Left lung (tissue), 10 donors: ENCODE data around the gene SELENOF. TPM values are rescaled to one million over a fixed set of nuclear protein-coding genes. Genes with fewer than 3 reads are reported as not detected.

Source experiments
- ATAC-seq: fragments of 200-7000 bp; cut with Tn5 transposase; one replicate; pipeline ENCODE4 v1.9.1; 2020; ENCODE audit warnings: moderate library complexity
- DNase-seq, 4 donors: peaks; one replicate each; pipeline ENCODE4 v3.0.0-alpha.2; 2013 to 2020
- H3K27ac ChIP-seq, 2 donors: fragments of 200-600 bp; sonication (generic) in 1 of 2; one replicate each; pipeline versions ENCODE4 v1.5.0 to v1.8.0; 2020 to 2021
- H3K27me3 ChIP-seq, 2 donors: fragments of 200-600 bp; sonication (generic) in 1 of 2; one replicate each; pipeline versions ENCODE4 v1.5.0 to v1.8.0; 2020 to 2021
- H3K36me3 ChIP-seq, 2 donors: fragments of 200-600 bp; sonication (generic) in 1 of 2; one replicate each; pipeline versions ENCODE4 v1.5.0 to v1.8.0; 2020 to 2021
- H3K4me1 ChIP-seq, 2 donors: fragments of 200-600 bp; one replicate each; pipeline ENCODE4 v1.8.0; 2021
- H3K4me3 ChIP-seq, 2 donors: fragments of 200-600 bp; sonication (generic) in 1 of 2; one replicate each; pipeline versions ENCODE4 v1.5.0 to v1.8.0; 2020 to 2021; ENCODE audit warnings: mild to moderate bottlenecking in 1 of 2
- H3K9me3 ChIP-seq, 2 donors: fragments of 200-600 bp; sonication (generic) in 1 of 2; one replicate each; pipeline versions ENCODE4 v1.5.0 to v1.8.0; 2020 to 2021
- intact Hi-C, 2 donors: fragments of 100-400 bp; cut with DNase I; formaldehyde crosslinking; loops; one replicate each; pipeline versions ENCODE4 v1.11.2 to v1.14.2; 2022
- polyA plus RNA-seq, 6 donors: library from polyadenylated mRNA; unstranded; fragments of 120-200 nt; gene quantifications; one replicate each; pipeline ENCODE4 v1.2.1, GENCODE V29; 2013; ENCODE audit not compliant: insufficient read length in 6 of 6
- total RNA-seq, 2 donors: library from RNA; stranded (reverse); fragmentation: NEBNext Ultra II Directional; extraction: Animal tissue kit (Norgen Biotek cat#: 25700); gene quantifications; one replicate each; pipeline ENCODE4 v1.2.1, GENCODE V29; 2021
- TF ChIP-seq, protein P1 (sequence below), 2 donors: fragments of 200-600 bp; sonication (generic) in 1 of 2; IDR thresholded peaks; one replicate each; pipeline versions ENCODE4 v1.5.0 to v1.8.0; 2021; ENCODE audit warnings: antibody characterized with exemption in 2 of 2
- donor health status: DM: no; HTN: yes; CAD: no.
- donor health status: DM: no; HTN: no; CAD: no.

SELENOF gene
- total and polyA plus RNA-seq, 8 donors: 217 to 302 (median 270) TPM

DNA sequence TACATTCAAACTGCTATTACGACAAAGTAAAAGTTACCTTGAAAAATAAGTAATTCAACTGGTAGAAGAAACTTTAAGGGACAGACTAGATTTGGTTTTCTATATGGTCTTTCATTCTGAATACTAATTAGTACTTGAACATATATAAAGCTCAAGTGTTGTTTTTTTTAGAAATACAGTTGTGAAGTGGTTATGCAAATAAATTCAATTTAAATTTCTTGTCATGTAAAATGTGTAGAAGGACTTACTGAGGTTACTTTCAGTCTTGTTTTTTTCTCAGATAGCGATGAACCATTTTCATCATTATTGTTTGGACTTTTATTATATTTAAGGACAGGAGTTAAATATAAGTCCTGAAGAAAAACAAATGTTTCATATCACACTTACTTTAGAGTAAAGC is 24.9 kb upstream of the SELENOF start:
- H3K27ac ChIP-seq: no peak overlapping the region

DNA sequence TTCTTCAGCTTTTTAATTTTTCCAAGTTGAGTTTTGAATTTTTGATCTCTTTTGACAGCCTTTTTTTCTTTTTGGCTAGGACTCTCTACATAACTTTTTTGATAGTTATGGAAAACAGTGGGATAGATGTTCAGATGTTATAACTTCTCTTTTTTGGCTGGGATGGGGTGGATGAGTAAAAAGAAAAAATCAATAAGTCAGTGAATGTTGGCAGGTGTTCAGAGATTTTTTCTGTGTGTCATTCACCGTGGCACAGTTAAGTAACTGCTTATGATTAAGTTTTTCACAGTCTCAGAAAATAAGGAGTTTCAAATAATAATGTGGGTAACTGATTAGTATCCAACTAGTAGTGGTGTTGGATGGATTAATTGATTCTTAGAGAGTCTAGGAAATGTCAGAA is 24.5 kb upstream of the SELENOF start:
- Histone ChIP-seq H3K9me3 (no peaks in the 10 kb centered on the region), H3K27ac (no peak overlapping the region), H3K4me3 (no peak overlapping the region), H3K36me3 (no peaks in the 10 kb centered on the region), H3K4me1 (no peaks in the 10 kb centered on the region), H3K27me3 (no peaks in the 10 kb centered on the region)
- no peak for ATAC-seq
- TF ChIP-seq, protein P1, sequence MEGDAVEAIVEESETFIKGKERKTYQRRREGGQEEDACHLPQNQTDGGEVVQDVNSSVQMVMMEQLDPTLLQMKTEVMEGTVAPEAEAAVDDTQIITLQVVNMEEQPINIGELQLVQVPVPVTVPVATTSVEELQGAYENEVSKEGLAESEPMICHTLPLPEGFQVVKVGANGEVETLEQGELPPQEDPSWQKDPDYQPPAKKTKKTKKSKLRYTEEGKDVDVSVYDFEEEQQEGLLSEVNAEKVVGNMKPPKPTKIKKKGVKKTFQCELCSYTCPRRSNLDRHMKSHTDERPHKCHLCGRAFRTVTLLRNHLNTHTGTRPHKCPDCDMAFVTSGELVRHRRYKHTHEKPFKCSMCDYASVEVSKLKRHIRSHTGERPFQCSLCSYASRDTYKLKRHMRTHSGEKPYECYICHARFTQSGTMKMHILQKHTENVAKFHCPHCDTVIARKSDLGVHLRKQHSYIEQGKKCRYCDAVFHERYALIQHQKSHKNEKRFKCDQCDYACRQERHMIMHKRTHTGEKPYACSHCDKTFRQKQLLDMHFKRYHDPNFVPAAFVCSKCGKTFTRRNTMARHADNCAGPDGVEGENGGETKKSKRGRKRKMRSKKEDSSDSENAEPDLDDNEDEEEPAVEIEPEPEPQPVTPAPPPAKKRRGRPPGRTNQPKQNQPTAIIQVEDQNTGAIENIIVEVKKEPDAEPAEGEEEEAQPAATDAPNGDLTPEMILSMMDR (IDR thresholded peaks at IDR 0.05): no peak
- no peak for DNase-seq
- intact Hi-C loops: no loop called here

More for the DNA sequence above, 24.9 kb upstream of the SELENOF start:
- DNase-seq (no peak), ATAC-seq (no peak)
- Histone ChIP-seq H3K27me3 (no peaks in the 10 kb centered on the region), H3K36me3 (no peaks in the 10 kb centered on the region), H3K4me3 (no peak overlapping the region), H3K9me3 (no peaks in the 10 kb centered on the region), H3K4me1 (no peaks in the 10 kb centered on the region)
- TF ChIP-seq, protein P1 (IDR thresholded peaks at IDR 0.05): no peak
- intact Hi-C loops: no loop called here

DNA sequence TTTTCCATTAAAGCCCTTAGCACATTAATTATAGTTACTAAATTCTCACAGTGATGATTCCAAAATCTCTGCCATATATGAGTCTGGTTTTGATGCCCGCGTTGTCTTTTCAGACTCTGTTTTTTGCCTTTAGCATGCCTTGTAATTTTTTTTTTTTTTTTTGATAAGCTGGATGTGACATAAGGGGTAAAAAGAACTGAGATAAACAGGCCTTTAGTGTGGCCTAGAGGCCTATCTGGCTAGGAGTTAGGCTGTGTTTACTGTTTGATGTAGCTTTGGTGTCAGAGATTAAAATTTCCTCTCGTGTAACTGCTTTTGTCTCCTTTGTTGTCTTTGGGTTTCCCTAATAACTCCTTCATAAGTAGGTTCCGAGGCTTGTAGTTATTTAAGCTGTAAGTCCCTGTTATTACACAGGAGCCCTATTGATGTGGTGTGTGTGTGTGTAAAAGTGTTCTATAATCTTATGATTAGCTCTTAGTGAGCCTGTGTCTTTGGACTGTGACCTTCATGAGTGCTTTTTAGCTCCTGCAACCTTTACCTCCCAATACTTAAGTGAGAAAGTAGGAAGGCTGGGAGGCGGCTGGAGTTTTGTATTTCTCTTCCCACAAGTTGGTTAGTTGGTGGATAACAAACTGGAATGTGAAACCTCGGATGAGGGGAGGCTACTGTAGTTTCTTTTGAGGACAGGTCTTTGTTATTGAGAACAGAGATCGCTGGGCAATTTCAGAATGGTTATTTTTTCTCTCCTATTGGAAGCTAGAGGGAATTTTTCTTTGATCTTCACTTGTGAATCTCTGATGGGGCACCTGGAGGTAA is 19.8 kb upstream of the SELENOF start:
- H3K4me1 ChIP-seq: no peaks in the 10 kb centered on the region
- ATAC-seq (no peak), DNase-seq (no peak)
- no peak overlapping the region for H3K4me3 ChIP-seq
- no peaks in the 10 kb centered on the region for H3K27me3 ChIP-seq
- no peak overlapping the region for H3K27ac ChIP-seq
- TF ChIP-seq, protein P1 (IDR thresholded peaks at IDR 0.05): no peak
- no peaks in the 10 kb centered on the region for H3K36me3 ChIP-seq
- H3K9me3 ChIP-seq: no peaks in the 10 kb centered on the region
- intact Hi-C loops: no loop called here

- no peak overlapping the region for H3K4me3 ChIP-seq
- H3K27ac ChIP-seq: no peak overlapping the region
- DNase-seq: no peak
- no peaks in the 10 kb centered on the region for H3K4me1 ChIP-seq
- intact Hi-C loops: no loop called here
- no peaks in the 10 kb centered on the region for H3K9me3 ChIP-seq
- H3K36me3 ChIP-seq: no peaks in the 10 kb centered on the region
- H3K27me3 ChIP-seq: no peaks in the 10 kb centered on the region
- TF ChIP-seq, protein P1 (IDR thresholded peaks at IDR 0.05): no peak
- ATAC-seq: no peak
These were observed 19.1 kb upstream of the SELENOF start for GRCh38 chr1:86933051-86933450.

DNA sequence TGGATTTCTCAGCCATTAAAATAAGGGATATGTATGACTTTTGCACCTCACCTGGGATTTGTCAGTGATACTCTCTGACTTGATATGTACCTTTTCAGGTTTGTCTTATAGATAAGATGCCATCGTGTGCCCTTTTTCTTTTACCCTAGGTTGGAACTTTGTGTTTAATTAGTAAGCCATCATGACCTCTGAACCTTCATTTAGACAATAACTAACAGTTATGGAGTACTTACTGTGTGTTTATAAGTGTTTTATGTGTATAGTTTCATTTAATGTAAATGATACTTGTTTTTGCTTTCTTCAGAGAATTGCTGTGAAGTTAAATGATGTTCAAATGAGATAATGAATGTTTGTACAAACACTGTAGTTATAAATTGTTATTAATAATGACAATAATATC is 14.9 kb upstream of the SELENOF start:
- ATAC-seq: no peak
- no peak for DNase-seq
- no peaks in the 10 kb centered on the region for H3K36me3 ChIP-seq
- H3K4me3 ChIP-seq: no peak overlapping the region
- no peaks in the 10 kb centered on the region for H3K4me1 ChIP-seq
- H3K27ac ChIP-seq: no peak overlapping the region
- peaks cover 0 to 6% of the 10 kb centered on the region in 2 donors for H3K9me3 ChIP-seq
- TF ChIP-seq, protein P1 (IDR thresholded peaks at IDR 0.05): no peak
- intact Hi-C loops: no loop called here
- H3K27me3 ChIP-seq: no peaks in the 10 kb centered on the region
